H9 (cell line): ENCODE data around the gene ERC2. TPM values are rescaled to one million over a fixed set of nuclear protein-coding genes. Genes with fewer than 3 reads are reported as not detected.

Experiments
- DNase-seq: peaks from one replicate; pipeline ENCODE4 v3.0.0-alpha.2; 2017
- H2AFZ ChIP-seq: one replicate; pipeline ENCODE4 v1.6.1; 2013; ENCODE audit warnings: mild to moderate bottlenecking, low read length, control low read depth, moderate library complexity
- H2AK5ac ChIP-seq: 2 replicates; pipeline ENCODE4 v1.6.1; 2013; ENCODE audit warnings: low read length, control low read depth, mixed read lengths; ENCODE audit not compliant: insufficient read length
- H2BK120ac ChIP-seq: one replicate; pipeline ENCODE4 v1.6.1; 2013; ENCODE audit warnings: low read depth, mild to moderate bottlenecking, low read length, control low read depth, inconsistent platforms; ENCODE audit not compliant: poor library complexity, severe bottlenecking
- H2BK12ac ChIP-seq: 2 replicates; pipeline ENCODE4 v1.6.1; 2013; ENCODE audit warnings: low read length, control low read depth, mixed read lengths, low read depth; ENCODE audit not compliant: insufficient read length
- H2BK15ac ChIP-seq: 2 replicates; pipeline ENCODE4 v1.6.1; 2013; ENCODE audit warnings: low read depth, low read length, control low read depth
- H2BK20ac ChIP-seq: one replicate; pipeline ENCODE4 v1.6.1; 2013; ENCODE audit warnings: low read depth, mild to moderate bottlenecking, low read length, control low read depth, inconsistent platforms; ENCODE audit not compliant: poor library complexity, severe bottlenecking
- H2BK5ac ChIP-seq: 2 replicates; pipeline ENCODE4 v1.6.1; 2013; ENCODE audit warnings: low read length, control low read depth, mixed read lengths; ENCODE audit not compliant: insufficient read length
- H3K14ac ChIP-seq: 2 replicates; pipeline ENCODE4 v1.6.1; 2013; ENCODE audit warnings: low read length, control low read depth; ENCODE audit not compliant: insufficient read depth
- H3K18ac ChIP-seq: 2 replicates; pipeline ENCODE4 v1.6.1; 2013; ENCODE audit warnings: low read depth, mild to moderate bottlenecking, mixed read lengths, low read length, control low read depth; ENCODE audit not compliant: insufficient read length
- H3K23ac ChIP-seq: 2 replicates; pipeline ENCODE4 v1.6.1; 2013; ENCODE audit warnings: low read length, control low read depth, mixed read lengths, low read depth; ENCODE audit not compliant: insufficient read length
- H3K23me2 ChIP-seq: 2 replicates; pipeline ENCODE4 v1.6.1; 2013; ENCODE audit warnings: low read depth, mild to moderate bottlenecking, mixed read lengths, low read length, control low read depth; ENCODE audit not compliant: insufficient read length, poor library complexity, severe bottlenecking
- H3K27ac ChIP-seq: 2 replicates; pipeline ENCODE4 v1.5.1; 2013; ENCODE audit warnings: low read length, control low read depth, mixed read lengths, low read depth; ENCODE audit not compliant: insufficient read length
- H3K27me3 ChIP-seq: 2 replicates; pipeline ENCODE4 v1.6.1; 2013; ENCODE audit warnings: low read length, control low read depth, inconsistent platforms; ENCODE audit not compliant: insufficient read depth
- H3K4ac ChIP-seq: 2 replicates; pipeline ENCODE4 v1.6.1; 2013; ENCODE audit warnings: low read depth, mild to moderate bottlenecking, control low read depth, inconsistent platforms, low read length, moderate library complexity
- H3K4me1 ChIP-seq: 2 replicates; pipeline ENCODE4 v1.6.1; 2013; ENCODE audit warnings: low read length, control low read depth, inconsistent platforms; ENCODE audit not compliant: insufficient read depth
- H3K4me2 ChIP-seq: 2 replicates; pipeline ENCODE4 v1.6.1; 2013; ENCODE audit warnings: low read length, control low read depth, mixed read lengths; ENCODE audit not compliant: insufficient read length, insufficient read depth
- H3K56ac ChIP-seq: 2 replicates; pipeline ENCODE4 v1.6.1; 2013; ENCODE audit warnings: low read depth, mild to moderate bottlenecking, mixed read lengths, low read length, control low read depth; ENCODE audit not compliant: insufficient read length
- H3K79me1 ChIP-seq: 2 replicates; pipeline ENCODE4 v1.6.1; 2013; ENCODE audit warnings: low read depth, mild to moderate bottlenecking, moderate library complexity, low read length, control low read depth, inconsistent platforms; ENCODE audit not compliant: insufficient read depth, poor library complexity, severe bottlenecking
- H3K79me2 ChIP-seq: 2 replicates; pipeline ENCODE4 v1.6.1; 2013; ENCODE audit warnings: low read length, control low read depth, inconsistent platforms; ENCODE audit not compliant: insufficient read depth
- H3K9ac ChIP-seq: 2 replicates; pipeline ENCODE4 v1.6.1; 2013; ENCODE audit warnings: low read length, control low read depth, mixed read lengths; ENCODE audit not compliant: insufficient read length; ENCODE audit errors: extremely low read depth
- H3K9me3 ChIP-seq: one replicate; pipeline ENCODE4 v1.6.1; 2013; ENCODE audit warnings: low read depth, low read length, inconsistent platforms; ENCODE audit not compliant: control insufficient read depth
- H3T11ph ChIP-seq: one replicate; pipeline ENCODE4 v1.6.1; 2013; ENCODE audit warnings: mild to moderate bottlenecking, low read length, control low read depth, inconsistent platforms
- H4K20me1 ChIP-seq: one replicate; pipeline ENCODE4 v1.6.1; 2013; ENCODE audit not compliant: control insufficient read depth, insufficient read length, insufficient read depth
- H4K5ac ChIP-seq: 2 replicates; pipeline ENCODE4 v1.6.1; 2013; ENCODE audit warnings: low read depth, mild to moderate bottlenecking, mixed read lengths, low read length, control low read depth; ENCODE audit not compliant: insufficient read length
- H4K8ac ChIP-seq: replicated peaks from 2 replicates; pipeline ENCODE4 v1.6.1; 2013; ENCODE audit warnings: low read length, control low read depth, mixed read lengths, low read depth; ENCODE audit not compliant: insufficient read length
- H4K91ac ChIP-seq: 2 replicates; pipeline ENCODE4 v1.6.1; 2013; ENCODE audit warnings: low read depth, mild to moderate bottlenecking, moderate library complexity, mixed read lengths, low read length, control low read depth; ENCODE audit not compliant: insufficient read length
- H3K27ac Mint-ChIP-seq, 3 experiments: 2 replicates in 2 of 3; 3 replicates in 1 of 3; pipeline ENCODE4 v1.8.0; 2020 to 2021; ENCODE audit warnings: mixed read lengths in 3 of 3, mild to moderate bottlenecking in 1 of 3, moderate library complexity in 1 of 3
- H3K27me3 Mint-ChIP-seq: 2 replicates; pipeline ENCODE4 v1.8.0; 2021; ENCODE audit warnings: low read depth, mild to moderate bottlenecking, moderate library complexity, mixed read lengths
- H3K36me3 Mint-ChIP-seq, 3 experiments: 2 replicates in 2 of 3; 3 replicates in 1 of 3; pipeline ENCODE4 v1.8.0; 2020 to 2021; ENCODE audit warnings: low read depth in 3 of 3, mixed read lengths in 3 of 3; ENCODE audit not compliant: insufficient read depth in 1 of 3
- H3K4me1 Mint-ChIP-seq, 2 experiments: 2 replicates each; pipeline ENCODE4 v1.8.0; 2020; ENCODE audit warnings: mixed read lengths in 2 of 2
- H3K4me3 Mint-ChIP-seq, 2 experiments: 2 replicates in 1 of 2; 3 replicates in 1 of 2; pipeline ENCODE4 v1.8.0; 2020 to 2021; ENCODE audit warnings: mild to moderate bottlenecking in 2 of 2, mixed read lengths in 2 of 2, moderate library complexity in 1 of 2
- H3K9me3 Mint-ChIP-seq, 2 experiments: 2 replicates in 1 of 2; 3 replicates in 1 of 2; pipeline ENCODE4 v1.8.0; 2020; ENCODE audit warnings: mild to moderate bottlenecking in 2 of 2, mixed read lengths in 2 of 2, moderate library complexity in 1 of 2
- WGBS: extraction: QIAGEN DNeasy Blood & Tissue Kit; methylation state at CpG from one replicate; pipeline ENCODE4 v1.1.7; 2013; ENCODE audit warnings: missing lambda C conversion rate, low lambda C conversion rate, mixed read lengths; ENCODE audit not compliant: insufficient read length; ENCODE audit errors: extremely low coverage; 5-methylcytosine and 5-hydroxymethylcytosine counted together
- total RNA-seq: library from RNA; stranded (reverse); gene quantifications from 2 replicates; pipeline ENCODE4 v1.2.1, GENCODE V29; 2021
- TF ChIP-seq, protein P1 (sequence below): fragments of 200-600 bp; sonication (generic); conservative IDR thresholded peaks from 3 replicates; pipeline ENCODE4 v1.8.0; 2021; ENCODE audit warnings: antibody characterized with exemption, mild to moderate bottlenecking

Gene ERC2
- total RNA-seq, 1 experiment from 2014 or later, result 15.4 TPM

DNA sequence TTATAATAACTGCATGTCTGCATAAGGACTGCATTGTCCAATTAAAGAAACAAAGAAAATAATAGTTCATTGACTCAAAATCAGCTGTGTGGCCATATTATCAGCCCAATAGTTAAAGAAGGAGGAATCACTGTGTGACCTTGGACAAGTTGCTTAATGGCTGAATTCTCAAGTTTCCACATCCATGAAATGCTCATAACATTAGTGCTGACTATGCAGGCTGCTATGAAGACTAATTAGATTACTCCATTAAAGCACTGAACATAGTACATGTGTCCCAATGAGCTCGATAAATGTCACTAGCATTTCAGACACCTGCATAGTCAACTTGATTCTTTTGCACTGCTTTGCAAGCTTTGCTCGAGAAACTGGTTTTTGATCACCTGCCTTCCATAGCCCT, 870.0 kb downstream of the ERC2 start:
- Histone ChIP-seq H4K20me1 (no peaks in the 10 kb centered on the region), H3K9ac (no peak overlapping the region), H3K14ac (no peak overlapping the region), H3K79me2 (no peaks in the 10 kb centered on the region), H3K23ac (no peak overlapping the region), H3K56ac (no peak overlapping the region), H3T11ph (no peak overlapping the region), H4K91ac (no peak overlapping the region), H2BK120ac (no peak overlapping the region), H3K4me2 (no peak overlapping the region), H3K27ac (no peak overlapping the region), H4K8ac (no peak overlapping the region), H2BK5ac (no peak overlapping the region), H3K79me1 (no peaks in the 10 kb centered on the region), H2AFZ (no peak overlapping the region), H3K9me3 (no peaks in the 10 kb centered on the region), H3K4ac (no peak overlapping the region), H3K27me3 (no peaks in the 10 kb centered on the region), H4K5ac (no peak overlapping the region), H2BK12ac (no peak overlapping the region), H3K18ac (no peak overlapping the region), H2AK5ac (no peak overlapping the region), H2BK15ac (no peak overlapping the region), H3K4me1 (peaks cover under 1% of the 10 kb centered on the region; the same call in 1 of the 2 replicates), H2BK20ac (no peak overlapping the region), H3K23me2 (no peaks in the 10 kb centered on the region)
- Mint-ChIP-seq H3K9me3 (peaks cover 0 to 2% of the 10 kb centered on the region in 2 experiments; a peak in 1 of 5 replicates), H3K27me3 (no peaks in the 10 kb centered on the region), H3K27ac (no peak overlapping the region), H3K4me1 (peaks cover 8 to 24% of the 10 kb centered on the region in 2 experiments), H3K36me3 (peaks cover 0 to 5% (median 0%) of the 10 kb centered on the region in 3 experiments; a peak in 5 of 7 replicates), H3K4me3 (no peak overlapping the region)
- WGBS, result no CpG with 5 or more reads among the region's 2 CpGs
- DNase-seq, result no peak
- TF ChIP-seq, protein P1, sequence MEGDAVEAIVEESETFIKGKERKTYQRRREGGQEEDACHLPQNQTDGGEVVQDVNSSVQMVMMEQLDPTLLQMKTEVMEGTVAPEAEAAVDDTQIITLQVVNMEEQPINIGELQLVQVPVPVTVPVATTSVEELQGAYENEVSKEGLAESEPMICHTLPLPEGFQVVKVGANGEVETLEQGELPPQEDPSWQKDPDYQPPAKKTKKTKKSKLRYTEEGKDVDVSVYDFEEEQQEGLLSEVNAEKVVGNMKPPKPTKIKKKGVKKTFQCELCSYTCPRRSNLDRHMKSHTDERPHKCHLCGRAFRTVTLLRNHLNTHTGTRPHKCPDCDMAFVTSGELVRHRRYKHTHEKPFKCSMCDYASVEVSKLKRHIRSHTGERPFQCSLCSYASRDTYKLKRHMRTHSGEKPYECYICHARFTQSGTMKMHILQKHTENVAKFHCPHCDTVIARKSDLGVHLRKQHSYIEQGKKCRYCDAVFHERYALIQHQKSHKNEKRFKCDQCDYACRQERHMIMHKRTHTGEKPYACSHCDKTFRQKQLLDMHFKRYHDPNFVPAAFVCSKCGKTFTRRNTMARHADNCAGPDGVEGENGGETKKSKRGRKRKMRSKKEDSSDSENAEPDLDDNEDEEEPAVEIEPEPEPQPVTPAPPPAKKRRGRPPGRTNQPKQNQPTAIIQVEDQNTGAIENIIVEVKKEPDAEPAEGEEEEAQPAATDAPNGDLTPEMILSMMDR, result no peak
